Measurements from ENCODE around the gene EFNA5.

DNA sequence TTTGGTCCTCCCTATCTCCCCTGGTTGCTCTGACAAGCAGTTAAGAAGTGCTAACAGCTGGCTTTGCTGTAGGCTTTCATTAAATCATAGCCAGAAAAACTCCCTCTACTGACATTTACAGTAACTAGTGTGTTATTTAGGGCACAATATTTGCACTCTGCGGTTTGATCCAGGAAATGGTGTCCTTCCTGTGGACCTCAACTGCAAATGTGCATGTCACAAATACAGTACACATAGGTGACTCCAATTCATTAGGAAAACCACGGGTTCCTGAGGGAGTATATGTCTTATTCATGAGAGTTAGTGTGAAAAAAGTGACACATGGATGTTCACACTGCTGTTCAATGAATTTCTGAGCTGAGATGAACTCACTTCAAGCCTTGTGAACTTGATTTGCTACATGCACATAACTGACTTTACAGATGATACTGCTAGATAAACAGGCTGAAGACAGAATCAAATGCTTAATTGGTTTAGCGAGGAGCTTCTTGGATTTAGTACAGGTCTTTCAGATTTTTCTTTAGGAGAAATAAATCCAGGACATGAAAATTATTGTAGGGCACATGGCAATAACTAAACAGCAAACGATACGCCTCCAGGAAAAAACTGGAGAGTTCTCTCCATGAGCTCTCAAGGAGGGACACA, 281.5 kb downstream of the EFNA5 start:
- TF ChIP-seq EP300 (IDR thresholded peaks at IDR 0.05) (no peak), POLR2AphosphoS5 (IDR thresholded peaks at IDR 0.05) (peak in 2 of 3 donors; percentile 59 to 67)
- TF ChIP-seq, protein P1, sequence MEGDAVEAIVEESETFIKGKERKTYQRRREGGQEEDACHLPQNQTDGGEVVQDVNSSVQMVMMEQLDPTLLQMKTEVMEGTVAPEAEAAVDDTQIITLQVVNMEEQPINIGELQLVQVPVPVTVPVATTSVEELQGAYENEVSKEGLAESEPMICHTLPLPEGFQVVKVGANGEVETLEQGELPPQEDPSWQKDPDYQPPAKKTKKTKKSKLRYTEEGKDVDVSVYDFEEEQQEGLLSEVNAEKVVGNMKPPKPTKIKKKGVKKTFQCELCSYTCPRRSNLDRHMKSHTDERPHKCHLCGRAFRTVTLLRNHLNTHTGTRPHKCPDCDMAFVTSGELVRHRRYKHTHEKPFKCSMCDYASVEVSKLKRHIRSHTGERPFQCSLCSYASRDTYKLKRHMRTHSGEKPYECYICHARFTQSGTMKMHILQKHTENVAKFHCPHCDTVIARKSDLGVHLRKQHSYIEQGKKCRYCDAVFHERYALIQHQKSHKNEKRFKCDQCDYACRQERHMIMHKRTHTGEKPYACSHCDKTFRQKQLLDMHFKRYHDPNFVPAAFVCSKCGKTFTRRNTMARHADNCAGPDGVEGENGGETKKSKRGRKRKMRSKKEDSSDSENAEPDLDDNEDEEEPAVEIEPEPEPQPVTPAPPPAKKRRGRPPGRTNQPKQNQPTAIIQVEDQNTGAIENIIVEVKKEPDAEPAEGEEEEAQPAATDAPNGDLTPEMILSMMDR (IDR thresholded peaks at IDR 0.05): no peak
